Purkinje cell (primary cell): ENCODE results near the gene DYNLT5. TPM values are rescaled to one million over a fixed set of nuclear protein-coding genes. Genes with fewer than 3 reads are reported as not detected.

Source experiments
- polyA plus RNA-seq: library from polyadenylated mRNA; unstranded; fragments of >200 nt; fragmentation: Nextera tagmentation; gene quantifications from 2 replicates; pipeline ENCODE4 v1.2.1, GENCODE V29; 2014

Gene DYNLT5
- 2.7 and 2.8 TPM in 2 replicates for polyA plus RNA-seq

DNA sequence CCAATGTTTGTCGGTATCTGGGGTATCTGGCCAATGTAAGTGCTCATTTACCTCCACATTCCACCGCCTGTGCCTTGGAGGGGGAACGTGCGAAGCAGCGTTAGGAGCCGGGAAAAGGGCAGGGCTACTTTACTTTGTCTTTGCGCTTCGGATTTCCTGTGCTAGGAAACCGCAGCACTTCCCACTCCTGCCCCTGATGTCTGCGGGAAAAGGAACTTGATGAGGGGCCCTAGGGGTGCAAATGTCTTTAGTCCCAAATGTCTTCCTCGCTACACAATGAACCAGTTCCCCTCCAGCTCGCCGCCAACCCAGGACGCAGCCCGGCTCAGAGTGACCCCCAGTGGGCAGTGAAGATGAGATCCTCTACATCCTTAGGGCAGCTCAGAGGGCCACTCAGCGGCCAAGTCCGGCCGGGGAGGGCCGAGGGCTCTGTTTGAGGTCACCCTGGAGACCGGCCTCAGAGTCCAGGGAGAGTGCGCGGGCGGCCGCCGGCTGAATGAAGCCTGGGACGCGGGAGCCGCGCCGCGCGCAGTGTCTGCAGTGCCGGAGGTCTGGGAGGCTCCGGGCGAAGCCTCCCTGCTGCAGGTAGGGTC, at the start of gene DYNLT5:
DYNLT5 (plus strand) TSS at position 460 of the 593 bp plus-strand sequence. CDS start 2,200 bp downstream, outside the sequence.

Other genes starting within 250 kb of the DYNLT5 start
- gene SGIP1, start 218.3 kb upstream of the DYNLT5 start, polyA plus RNA-seq = 124 and 149 TPM in 2 replicates
- not detected in 2 replicates for gene INSL5, start 48.8 kb downstream of the DYNLT5 start, polyA plus RNA-seq
- gene DNAI4, start 172.4 kb downstream of the DYNLT5 start, polyA plus RNA-seq = 7.1 and 13.6 TPM in 2 replicates
- 34.6 and 43.8 TPM in 2 replicates for gene MIER1, start 172.5 kb downstream of the DYNLT5 start, polyA plus RNA-seq